ENCODE data around the gene RABGEF1.
"Not testable (repeated sequence)": the region's sequence is repeated elsewhere in the genome, so short reads cannot be mapped to it uniquely, and the experiment has no call there.

Gene RABGEF1

DNA sequence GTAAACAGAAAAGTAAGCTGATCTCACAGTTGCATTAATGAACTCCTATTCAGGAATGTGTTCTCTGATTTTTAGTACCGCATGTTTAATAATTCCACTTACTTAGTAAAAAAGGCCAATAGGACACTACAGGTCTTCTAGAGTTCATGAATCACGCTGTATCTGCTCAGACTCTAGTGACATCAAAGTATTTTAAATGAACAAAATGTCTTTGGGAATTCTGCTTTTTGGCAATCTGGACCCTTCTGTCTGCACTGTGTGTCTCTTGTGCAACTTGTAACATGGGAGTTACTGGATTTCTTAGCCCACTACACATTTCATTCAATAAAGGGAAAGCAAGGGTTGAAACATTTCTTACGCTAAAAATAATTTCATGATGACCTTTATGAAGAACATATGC, 50.2 kb downstream of the RABGEF1 start:
- in situ Hi-C loops (cut with MboI; ENCODE audit: low pct_unique_long_range_greater_than_20kb, low sequenced_read_pairs, unreplicated experiment): no loop called here
- TF ChIP-seq, protein P1, sequence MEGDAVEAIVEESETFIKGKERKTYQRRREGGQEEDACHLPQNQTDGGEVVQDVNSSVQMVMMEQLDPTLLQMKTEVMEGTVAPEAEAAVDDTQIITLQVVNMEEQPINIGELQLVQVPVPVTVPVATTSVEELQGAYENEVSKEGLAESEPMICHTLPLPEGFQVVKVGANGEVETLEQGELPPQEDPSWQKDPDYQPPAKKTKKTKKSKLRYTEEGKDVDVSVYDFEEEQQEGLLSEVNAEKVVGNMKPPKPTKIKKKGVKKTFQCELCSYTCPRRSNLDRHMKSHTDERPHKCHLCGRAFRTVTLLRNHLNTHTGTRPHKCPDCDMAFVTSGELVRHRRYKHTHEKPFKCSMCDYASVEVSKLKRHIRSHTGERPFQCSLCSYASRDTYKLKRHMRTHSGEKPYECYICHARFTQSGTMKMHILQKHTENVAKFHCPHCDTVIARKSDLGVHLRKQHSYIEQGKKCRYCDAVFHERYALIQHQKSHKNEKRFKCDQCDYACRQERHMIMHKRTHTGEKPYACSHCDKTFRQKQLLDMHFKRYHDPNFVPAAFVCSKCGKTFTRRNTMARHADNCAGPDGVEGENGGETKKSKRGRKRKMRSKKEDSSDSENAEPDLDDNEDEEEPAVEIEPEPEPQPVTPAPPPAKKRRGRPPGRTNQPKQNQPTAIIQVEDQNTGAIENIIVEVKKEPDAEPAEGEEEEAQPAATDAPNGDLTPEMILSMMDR (IDR thresholded peaks at IDR 0.05; ENCODE audit: extremely low read depth, insufficient read depth, missing control alignments): no peak

DNA sequence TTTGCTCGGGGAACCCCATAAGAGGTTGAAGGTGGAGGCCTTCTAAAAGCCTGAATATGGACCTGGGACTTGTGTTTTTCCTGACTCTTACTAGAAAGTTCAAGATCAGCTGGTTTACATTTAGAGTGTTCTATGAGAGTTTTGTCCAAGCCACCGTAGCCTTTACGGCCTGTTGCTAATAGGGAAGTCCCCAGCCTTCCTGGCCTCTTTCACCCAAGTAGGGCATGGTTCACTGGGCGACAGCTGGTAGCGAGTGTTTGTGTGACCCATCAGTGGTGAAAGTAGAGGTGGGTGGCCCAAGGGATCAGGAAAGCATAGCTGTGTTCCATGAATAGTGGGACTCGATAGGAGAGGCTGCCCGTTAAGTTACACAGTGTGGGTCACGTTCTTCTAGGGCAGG, 60.1 kb downstream of the RABGEF1 start:
- DNase-seq (ENCODE audit: low spot score): no peak
- in situ Hi-C loops (cut with MboI; ENCODE audit: low pct_unique_long_range_greater_than_20kb, low sequenced_read_pairs, unreplicated experiment): no loop called here
- TF ChIP-seq, protein P1 (IDR thresholded peaks at IDR 0.05; ENCODE audit: extremely low read depth, insufficient read depth, missing control alignments): no peak

More for the DNA sequence above, 50.2 kb downstream of the RABGEF1 start:
- DNase-seq (ENCODE audit: low spot score): no peak

DNA sequence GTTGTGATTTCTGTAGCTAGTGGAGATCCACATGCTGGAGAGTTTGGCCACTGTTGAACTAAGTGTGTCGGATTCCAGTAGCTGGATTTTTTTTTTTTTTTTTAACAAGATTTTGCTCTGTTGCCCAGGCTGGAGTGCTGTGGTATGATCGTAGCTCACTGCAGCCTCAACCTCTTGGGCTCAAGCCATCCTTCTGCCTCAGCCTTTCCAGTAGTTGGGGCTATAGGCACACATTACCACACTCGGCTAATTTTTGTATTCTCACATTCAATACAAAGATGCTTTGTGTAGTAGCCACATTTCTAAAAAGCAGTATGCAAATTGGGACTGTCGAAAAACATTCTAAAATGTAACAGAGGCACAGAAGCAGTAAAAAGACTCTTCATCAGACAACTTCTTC, 63.5 kb downstream of the RABGEF1 start:
- TF ChIP-seq, protein P1 (IDR thresholded peaks at IDR 0.05; ENCODE audit: extremely low read depth, insufficient read depth, missing control alignments): no peak
- in situ Hi-C loops (cut with MboI; ENCODE audit: low pct_unique_long_range_greater_than_20kb, low sequenced_read_pairs, unreplicated experiment): no loop called here
- DNase-seq (ENCODE audit: low spot score): no peak

DNA sequence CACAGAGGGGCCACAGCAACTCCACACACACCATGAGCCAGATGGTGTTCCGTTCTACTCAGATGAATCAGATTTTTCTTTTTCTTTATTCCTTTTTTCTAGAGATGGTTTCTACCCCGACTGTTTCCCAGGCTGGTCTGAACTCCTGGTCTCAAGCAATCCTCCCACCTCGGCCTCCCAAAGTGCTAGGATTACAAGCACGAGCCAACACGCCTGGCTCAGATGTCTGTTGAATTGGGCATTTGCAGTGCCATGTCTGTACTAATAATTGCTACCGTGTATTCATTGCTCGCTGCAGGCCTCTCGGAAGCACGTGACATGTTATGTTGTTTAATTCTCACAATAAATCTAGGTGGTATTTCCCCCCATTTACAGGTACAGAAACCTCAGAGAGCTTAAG, 67.2 kb downstream of the RABGEF1 start:
- TF ChIP-seq, protein P1 (IDR thresholded peaks at IDR 0.05; ENCODE audit: extremely low read depth, insufficient read depth, missing control alignments): no peak
- in situ Hi-C loops (cut with MboI; ENCODE audit: low pct_unique_long_range_greater_than_20kb, low sequenced_read_pairs, unreplicated experiment): no loop called here
- DNase-seq (ENCODE audit: low spot score): no peak

DNA sequence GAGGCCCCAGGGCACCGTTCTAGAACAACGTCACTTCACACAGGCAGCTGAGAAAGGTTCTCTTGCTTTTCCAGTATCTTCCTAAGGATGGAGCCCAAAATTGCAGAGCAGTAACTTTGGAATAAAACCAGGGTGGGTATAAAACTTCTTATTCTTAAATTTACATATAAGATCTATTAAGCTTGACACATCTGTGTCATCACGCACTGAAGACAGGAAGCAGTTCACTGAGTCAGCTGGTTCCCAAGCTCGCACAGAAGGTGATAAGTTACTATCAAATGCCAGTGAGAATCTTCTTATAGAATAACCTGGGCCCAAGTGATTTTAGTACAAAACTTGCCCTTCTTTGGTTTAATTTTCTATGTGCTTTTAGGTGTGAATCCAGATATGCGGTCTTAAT, 70.2 kb downstream of the RABGEF1 start:
- in situ Hi-C loops (cut with MboI; ENCODE audit: low pct_unique_long_range_greater_than_20kb, low sequenced_read_pairs, unreplicated experiment): no loop called here

DNA sequence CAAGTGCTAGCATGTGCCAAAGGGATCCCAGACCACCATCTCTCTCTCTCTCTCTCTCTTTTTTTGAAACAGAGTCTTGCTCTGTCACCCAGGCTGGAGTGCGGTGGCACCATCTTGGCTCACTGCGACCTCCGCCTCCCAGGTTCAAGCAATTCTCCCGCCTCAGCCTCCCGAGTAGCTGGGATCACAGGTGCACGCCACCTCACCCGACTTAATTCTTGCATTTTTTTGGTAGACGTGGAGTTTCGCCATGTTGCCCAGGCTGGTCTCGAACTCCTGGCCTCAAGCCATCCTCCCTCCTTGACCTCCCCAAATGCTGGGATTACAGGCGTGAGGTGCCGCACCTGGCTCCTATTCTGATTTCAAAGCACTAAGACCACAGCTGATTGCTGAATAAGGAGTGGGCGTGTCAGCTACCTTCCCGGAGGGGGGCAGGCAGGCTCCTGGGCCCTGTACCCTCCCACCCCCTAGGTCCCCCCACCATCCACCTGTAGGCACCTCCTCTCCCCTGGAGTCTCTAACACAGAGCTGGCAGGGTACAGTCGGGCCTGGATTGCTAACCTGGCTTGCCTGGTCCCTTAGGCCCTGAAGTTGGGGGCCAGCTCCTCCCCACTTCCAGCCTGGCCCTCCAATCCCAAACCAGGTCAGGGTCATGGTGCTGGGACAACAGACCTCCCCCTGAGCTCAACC, 74.8 kb downstream of the RABGEF1 start:
- in situ Hi-C loops (cut with MboI; ENCODE audit: low pct_unique_long_range_greater_than_20kb, low sequenced_read_pairs, unreplicated experiment); DNase-seq (ENCODE audit: low spot score): not testable (repeated sequence)

More for the DNA sequence above, 70.2 kb downstream of the RABGEF1 start:
- DNase-seq (ENCODE audit: low spot score): no peak
- TF ChIP-seq, protein P1 (IDR thresholded peaks at IDR 0.05; ENCODE audit: extremely low read depth, insufficient read depth, missing control alignments): no peak

DNA sequence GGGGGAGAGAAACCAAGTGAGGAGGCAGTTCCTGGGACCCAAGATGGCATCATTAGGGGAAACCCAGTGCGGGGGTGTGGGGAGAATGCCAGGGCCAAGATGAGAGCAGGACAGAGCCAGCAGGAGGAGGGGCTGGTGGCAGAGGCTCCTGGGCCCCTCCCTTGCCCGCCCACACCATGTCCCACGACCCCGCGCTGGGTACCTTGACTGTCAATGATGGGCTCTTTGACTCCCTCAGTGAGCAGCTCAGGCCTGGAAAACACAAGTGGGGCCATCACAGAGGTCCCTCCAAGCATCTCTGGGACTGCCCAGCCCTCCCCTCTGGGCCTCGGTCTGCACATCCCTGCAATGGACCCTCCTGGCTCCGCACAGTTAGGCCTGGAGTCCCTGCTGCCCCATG, 75.4 kb downstream of the RABGEF1 start:
- no peak for DNase-seq (ENCODE audit: low spot score)
- TF ChIP-seq, protein P1 (IDR thresholded peaks at IDR 0.05; ENCODE audit: extremely low read depth, insufficient read depth, missing control alignments): no peak
- in situ Hi-C loops (cut with MboI; ENCODE audit: low pct_unique_long_range_greater_than_20kb, low sequenced_read_pairs, unreplicated experiment): no loop called here

DNA sequence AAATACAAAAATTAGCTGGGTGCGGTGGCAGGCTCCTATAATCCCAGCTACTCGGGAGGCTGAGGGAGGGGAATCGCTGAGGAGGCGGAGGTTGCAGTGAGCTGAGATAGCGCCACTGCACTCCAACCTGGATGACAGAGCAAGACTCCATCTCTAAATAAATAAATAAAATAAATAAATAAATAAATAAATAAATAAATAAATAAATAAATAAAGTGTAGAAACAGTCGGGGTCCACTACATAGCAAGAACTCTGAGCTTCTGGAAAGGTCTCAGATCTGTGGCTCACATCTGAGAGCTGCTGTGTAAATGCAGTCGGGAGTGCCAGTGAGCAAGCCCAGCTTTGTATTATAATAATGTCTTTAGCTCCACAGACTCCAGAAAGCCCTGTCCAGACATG, 76.1 kb downstream of the RABGEF1 start:
- in situ Hi-C loops (cut with MboI; ENCODE audit: low pct_unique_long_range_greater_than_20kb, low sequenced_read_pairs, unreplicated experiment); DNase-seq (ENCODE audit: low spot score): not testable (repeated sequence)

DNA sequence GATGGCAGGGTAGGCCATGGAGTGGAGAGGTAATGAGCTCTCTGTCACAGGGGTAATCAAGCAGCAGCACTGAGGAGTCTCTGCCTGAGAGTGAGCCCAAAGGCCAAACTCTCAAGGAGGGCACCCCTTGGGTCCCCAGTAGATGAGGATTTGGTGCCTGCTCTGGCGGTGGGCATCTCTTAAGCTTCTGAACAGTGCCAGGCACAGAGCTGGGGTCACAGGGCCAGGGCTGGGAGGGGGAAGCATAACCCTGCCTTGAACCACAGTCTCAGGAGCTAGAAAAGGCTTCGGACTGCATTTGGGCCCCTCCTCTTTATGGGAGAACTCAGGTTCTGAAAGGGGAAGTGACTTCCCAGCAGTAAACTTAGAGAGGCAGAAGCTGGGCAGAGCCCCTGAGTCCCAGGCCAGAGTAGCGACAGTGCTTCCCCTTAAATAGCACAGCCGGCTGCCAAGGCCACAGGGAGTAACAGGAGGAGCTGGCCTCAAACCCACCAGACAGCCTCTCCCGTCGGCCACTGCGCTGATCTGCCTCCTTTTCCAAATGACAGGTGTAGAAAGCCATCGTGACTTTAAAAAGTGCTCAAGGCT, 76.8 kb downstream of the RABGEF1 start:
- DNase-seq (ENCODE audit: low spot score); in situ Hi-C loops (cut with MboI; ENCODE audit: low pct_unique_long_range_greater_than_20kb, low sequenced_read_pairs, unreplicated experiment): not testable (repeated sequence)

DNA sequence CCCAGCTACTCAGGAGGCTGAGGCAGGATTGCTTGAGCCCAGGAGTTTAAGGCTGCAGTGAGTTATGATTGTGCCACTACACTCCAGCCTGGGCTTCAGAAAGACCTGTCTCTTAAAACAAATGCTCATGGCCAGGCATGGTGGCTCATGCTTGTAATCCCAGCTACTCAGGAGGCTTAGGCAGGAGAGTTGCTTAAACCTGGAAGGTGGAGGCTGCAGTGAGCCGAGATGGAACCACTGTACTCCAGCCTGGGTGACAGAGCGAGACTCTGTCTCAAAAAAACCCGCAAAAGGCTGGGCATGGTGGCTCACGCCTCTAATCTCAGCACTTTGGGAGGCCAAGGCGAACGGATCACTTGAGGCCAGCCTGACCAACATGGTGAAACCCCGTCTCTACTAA, 77.4 kb downstream of the RABGEF1 start:
- in situ Hi-C loops (cut with MboI; ENCODE audit: low pct_unique_long_range_greater_than_20kb, low sequenced_read_pairs, unreplicated experiment); DNase-seq (ENCODE audit: low spot score): not testable (repeated sequence)
